ENCODE data around the gene GRHL1. TPM values are rescaled to one million over a fixed set of nuclear protein-coding genes. Genes with fewer than 3 reads are reported as not detected.

The GRHL1 gene, protein sequence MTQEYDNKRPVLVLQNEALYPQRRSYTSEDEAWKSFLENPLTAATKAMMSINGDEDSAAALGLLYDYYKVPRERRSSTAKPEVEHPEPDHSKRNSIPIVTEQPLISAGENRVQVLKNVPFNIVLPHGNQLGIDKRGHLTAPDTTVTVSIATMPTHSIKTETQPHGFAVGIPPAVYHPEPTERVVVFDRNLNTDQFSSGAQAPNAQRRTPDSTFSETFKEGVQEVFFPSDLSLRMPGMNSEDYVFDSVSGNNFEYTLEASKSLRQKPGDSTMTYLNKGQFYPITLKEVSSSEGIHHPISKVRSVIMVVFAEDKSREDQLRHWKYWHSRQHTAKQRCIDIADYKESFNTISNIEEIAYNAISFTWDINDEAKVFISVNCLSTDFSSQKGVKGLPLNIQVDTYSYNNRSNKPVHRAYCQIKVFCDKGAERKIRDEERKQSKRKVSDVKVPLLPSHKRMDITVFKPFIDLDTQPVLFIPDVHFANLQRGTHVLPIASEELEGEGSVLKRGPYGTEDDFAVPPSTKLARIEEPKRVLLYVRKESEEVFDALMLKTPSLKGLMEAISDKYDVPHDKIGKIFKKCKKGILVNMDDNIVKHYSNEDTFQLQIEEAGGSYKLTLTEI
- 0.70 and 0.76 TPM in 2 replicates for total RNA-seq
- total RNA-seq (2013), result 3.2 TPM
- 0.25 and 0.84 TPM in 2 replicates for polyA plus RNA-seq
- polyA minus RNA-seq, result 0.94 and 4.4 TPM in 2 replicates

DNA sequence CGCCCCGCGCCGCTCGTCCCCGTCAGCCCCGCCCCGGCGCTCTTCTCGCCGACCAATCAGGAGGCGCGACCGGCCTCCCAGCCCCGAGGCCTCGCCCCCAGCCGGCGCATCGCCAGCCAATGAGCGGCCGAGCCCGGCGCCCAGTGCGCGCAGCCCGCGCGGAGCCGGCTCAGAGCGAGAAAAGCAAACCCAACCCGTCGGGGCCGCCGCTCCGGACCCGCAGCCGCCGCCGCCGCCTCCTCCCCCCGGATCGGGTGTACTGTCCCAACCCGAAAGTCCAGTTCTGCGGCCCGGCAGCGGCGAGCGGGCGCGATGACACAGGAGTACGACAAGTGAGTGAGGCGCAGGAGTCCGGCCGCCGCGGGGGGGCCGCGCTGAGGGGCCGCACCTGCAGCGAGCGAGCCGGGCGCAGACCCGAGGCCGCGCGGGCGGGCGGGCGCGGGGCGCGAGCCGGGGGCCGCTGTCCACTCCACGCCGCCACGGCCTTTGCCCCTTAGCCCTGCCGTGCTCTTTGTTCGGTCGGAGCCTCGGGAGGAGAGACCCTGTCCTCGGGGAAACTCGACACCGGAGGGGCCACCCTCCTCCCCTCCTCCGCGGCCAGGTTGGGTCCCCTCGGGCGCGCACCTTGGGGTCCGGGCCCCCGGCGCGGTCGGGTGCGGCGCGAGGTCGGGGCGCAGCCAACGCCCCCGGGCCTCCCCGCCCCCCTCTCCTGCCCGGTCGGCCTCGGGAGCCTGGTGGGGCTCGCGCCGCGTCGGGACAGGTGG is at the start of gene GRHL1:
TSS of gene GRHL1 (plus strand) at position 172 of the 764 bp plus-strand sequence. CDS start at position 313, 141 bp downstream.
- H3K79me2 ChIP-seq (ENCODE audit: control insufficient read depth, insufficient read depth, low read length), result no peaks in the 10 kb centered on the region
- peak within 1 kb of the TSS; percentile 89 for H3K4me3 Mint-ChIP-seq
- H3K27ac Mint-ChIP-seq, result peak within 1 kb of the TSS; percentile 68
- peaks cover 14% of the 10 kb centered on the region for H3K4me1 Mint-ChIP-seq
- peak within 1 kb of the TSS in 1 of 2 donors; percentile 45 for H3K27ac ChIP-seq (ENCODE audit: low read length in 2 of 2)
- DNase-seq (peak; percentile 94), ATAC-seq (ENCODE audit: low read depth) (peak; percentile 96)
- ChIA-PET CTCF (no interaction called here), POLR2A (no interaction called here)
- peak within 1 kb of the TSS in 4 of 5 experiments; percentile 51 to 69 (median 62) for H3K4me3 ChIP-seq (ENCODE audit: control extremely low read depth in 1 of 5, extremely low read depth in 1 of 5, insufficient read depth in 1 of 5, low read depth in 2 of 5, low read length in 4 of 5)
- peak within 1 kb of the TSS; percentile 89 for H2AFZ ChIP-seq (ENCODE audit: insufficient read depth, low read depth, low read length, poor library complexity, severe bottlenecking)
- no peak for TF ChIP-seq EZH2 (IDR thresholded peaks at IDR 0.05; ENCODE audit: borderline replicate concordance, insufficient read depth, low read depth, low read length, poor library complexity, severe bottlenecking)
- TF ChIP-seq, protein P1, sequence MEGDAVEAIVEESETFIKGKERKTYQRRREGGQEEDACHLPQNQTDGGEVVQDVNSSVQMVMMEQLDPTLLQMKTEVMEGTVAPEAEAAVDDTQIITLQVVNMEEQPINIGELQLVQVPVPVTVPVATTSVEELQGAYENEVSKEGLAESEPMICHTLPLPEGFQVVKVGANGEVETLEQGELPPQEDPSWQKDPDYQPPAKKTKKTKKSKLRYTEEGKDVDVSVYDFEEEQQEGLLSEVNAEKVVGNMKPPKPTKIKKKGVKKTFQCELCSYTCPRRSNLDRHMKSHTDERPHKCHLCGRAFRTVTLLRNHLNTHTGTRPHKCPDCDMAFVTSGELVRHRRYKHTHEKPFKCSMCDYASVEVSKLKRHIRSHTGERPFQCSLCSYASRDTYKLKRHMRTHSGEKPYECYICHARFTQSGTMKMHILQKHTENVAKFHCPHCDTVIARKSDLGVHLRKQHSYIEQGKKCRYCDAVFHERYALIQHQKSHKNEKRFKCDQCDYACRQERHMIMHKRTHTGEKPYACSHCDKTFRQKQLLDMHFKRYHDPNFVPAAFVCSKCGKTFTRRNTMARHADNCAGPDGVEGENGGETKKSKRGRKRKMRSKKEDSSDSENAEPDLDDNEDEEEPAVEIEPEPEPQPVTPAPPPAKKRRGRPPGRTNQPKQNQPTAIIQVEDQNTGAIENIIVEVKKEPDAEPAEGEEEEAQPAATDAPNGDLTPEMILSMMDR (IDR thresholded peaks at IDR 0.05), result no peak
- peaks cover 42% of the 10 kb centered on the region for H3K27me3 Mint-ChIP-seq
- H3K9ac ChIP-seq (ENCODE audit: low read length), result peak within 1 kb of the TSS; percentile 71
- H3K36me3 ChIP-seq (replicated peaks in 1 of 2; ENCODE audit: control extremely low read depth in 1 of 2, control insufficient read depth in 1 of 2, extremely low read depth in 1 of 2, insufficient read depth in 2 of 2, low read length in 1 of 2), result no peaks in the 10 kb centered on the region
- intact Hi-C loops (cut with micrococcal nuclease), result loop anchor here (1.0 to 5.0 kb wide), 5 partner anchors 33 to 498 kb away; partner anchors contain the start of genes KLF11, TAF1B and YWHAQ
- peaks cover 14 to 19% of the 10 kb centered on the region in 2 donors for H3K4me1 ChIP-seq (ENCODE audit: control insufficient read depth in 2 of 2, insufficient read depth in 2 of 2, low read length in 2 of 2)
- H3K27me3 ChIP-seq (replicated peaks in 1 of 4; ENCODE audit: control extremely low read depth in 1 of 4, control insufficient read depth in 3 of 4, insufficient read depth in 4 of 4, low read length in 3 of 4), result peaks cover 0 to 41% (median 20%) of the 10 kb centered on the region in 4 experiments
- peaks cover 0 to 7% (median 0%) of the 10 kb centered on the region in 3 donors for H3K9me3 ChIP-seq (ENCODE audit: control extremely low read depth in 1 of 3, control insufficient read depth in 2 of 3, insufficient read depth in 1 of 3, low read length in 2 of 3)
- under 1% methylated on average over 111 of the region's 111 CpGs for WGBS (ENCODE audit: insufficient coverage)
- H3K9me3 Mint-ChIP-seq (ENCODE audit: insufficient read depth), result no peaks in the 10 kb centered on the region
- peak within 1 kb of the TSS; percentile 94 for H3K4me2 ChIP-seq (replicated peaks; ENCODE audit: low read depth, low read length, poor library complexity, severe bottlenecking)
- no peaks in the 10 kb centered on the region for H4K20me1 ChIP-seq (ENCODE audit: control insufficient read depth, insufficient read depth, low read length, poor library complexity, severe bottlenecking)
